ENCODE measurements around the gene TMA16.
A peak's percentile ranks its signal among the peaks of the same experiment; 100 is the strongest.

TMA16 gene

DNA sequence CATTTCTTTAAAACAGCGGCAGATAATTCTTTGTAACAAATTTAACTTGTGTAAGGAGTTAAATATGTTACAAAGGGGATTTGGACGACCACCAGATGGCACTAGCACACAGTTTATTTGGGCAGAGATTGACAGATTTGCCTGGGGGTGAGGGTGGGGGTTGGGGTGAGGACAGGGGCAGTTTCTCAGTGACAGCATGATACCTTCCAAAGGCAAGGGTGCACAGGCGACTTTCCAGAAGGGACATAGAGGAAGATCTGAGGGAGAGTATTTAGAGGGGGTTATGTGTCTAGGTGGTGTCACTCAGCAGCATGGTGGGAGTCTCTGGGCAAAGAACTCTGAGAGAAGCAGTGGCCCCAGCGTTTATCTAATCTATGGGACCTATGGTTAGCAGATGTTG lies 9.6 kb upstream of the TMA16 start:
- Histone ChIP-seq H3K4ac (ENCODE audit: low read length) (no peak overlapping the region), H3K4me2 (ENCODE audit: insufficient read depth, low read length, poor library complexity, severe bottlenecking) (no peak overlapping the region), H3K18ac (ENCODE audit: low read length) (no peak overlapping the region), H3K4me1 (ENCODE audit: control insufficient read depth in 2 of 2, insufficient read depth in 1 of 2, low read depth in 1 of 2, low read length in 2 of 2) (no peaks in the 10 kb centered on the region), H3K36me3 (replicated peaks in 1 of 2; ENCODE audit: control insufficient read depth in 2 of 2, insufficient read depth in 2 of 2, low read length in 2 of 2) (no peaks in the 10 kb centered on the region), H4K91ac (ENCODE audit: low read depth, low read length, poor library complexity) (no peak overlapping the region), H3K27me3 (ENCODE audit: control insufficient read depth in 3 of 3, insufficient read depth in 3 of 3, low read depth in 1 of 3, low read length in 3 of 3) (peaks cover 0 to 15% (median 0%) of the 10 kb centered on the region in 3 experiments), H3K79me1 (ENCODE audit: low read depth, low read length) (no peaks in the 10 kb centered on the region), H4K8ac (ENCODE audit: low read depth, low read length) (no peak overlapping the region), H3K9ac (ENCODE audit: low read depth, low read length, poor library complexity) (no peak overlapping the region), H3K23ac (ENCODE audit: low read depth, low read length, poor library complexity) (no peak overlapping the region), H3K9me3 (replicated peaks in 1 of 2; ENCODE audit: control insufficient read depth in 2 of 2, insufficient read depth in 1 of 2, low read depth in 1 of 2, low read length in 2 of 2) (no peaks in the 10 kb centered on the region), H2AFZ (ENCODE audit: low read length) (peak overlapping the region; percentile 45), H2AK5ac (ENCODE audit: low read depth, low read length) (no peak overlapping the region), H2BK12ac (ENCODE audit: low read length) (no peak overlapping the region), H2BK5ac (ENCODE audit: low read length) (no peak overlapping the region), H3K27ac (replicated peaks; ENCODE audit: low read length) (no peak overlapping the region), H3K14ac (ENCODE audit: low read length) (no peak overlapping the region), H2BK120ac (ENCODE audit: low read depth, low read length) (no peak overlapping the region), H2BK15ac (ENCODE audit: low read length) (no peak overlapping the region), H3K4me3 (ENCODE audit: low read length in 2 of 2) (no peak overlapping the region)
- WGBS, 2 donors (ENCODE audit: extremely low coverage in 2 of 2, insufficient read length in 2 of 2, insufficient replicate concordance in 1 of 2), result no CpG with 5 or more reads among the region's 4 CpGs
- peak; percentile 57 for DNase-seq (ENCODE audit: low spot score)

DNA sequence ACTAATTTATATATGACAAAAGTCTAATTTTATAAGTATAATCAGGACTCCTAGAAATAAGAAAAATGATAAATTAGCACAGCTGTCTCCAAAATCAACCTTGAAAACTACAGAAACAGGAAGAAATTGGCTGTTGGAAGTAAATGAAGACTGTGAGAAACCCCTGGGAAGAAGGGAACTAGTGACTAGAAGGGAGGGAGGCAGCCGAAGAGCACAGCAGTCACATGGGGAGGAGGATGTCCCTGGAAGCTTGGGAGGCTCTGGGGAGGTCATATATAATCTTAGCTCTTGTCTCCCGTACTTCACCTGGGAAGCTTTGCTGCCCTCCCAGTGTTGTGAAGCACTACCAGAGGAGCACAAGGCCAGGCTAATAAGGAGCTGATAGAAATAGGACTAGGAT lies 8.9 kb upstream of the TMA16 start:
- no peak overlapping the region for H3K14ac ChIP-seq (ENCODE audit: low read length)
- H3K36me3 ChIP-seq (replicated peaks in 1 of 2; ENCODE audit: control insufficient read depth in 2 of 2, insufficient read depth in 2 of 2, low read length in 2 of 2), result no peaks in the 10 kb centered on the region
- H2BK12ac ChIP-seq (ENCODE audit: low read length), result peak overlapping the region; percentile 41
- H3K4me3 ChIP-seq (ENCODE audit: low read length in 2 of 2), result no peak overlapping the region
- no peak for DNase-seq (ENCODE audit: low spot score)
- WGBS, 2 donors (ENCODE audit: extremely low coverage in 2 of 2, insufficient read length in 2 of 2, insufficient replicate concordance in 1 of 2), result no CpG with 5 or more reads among the region's 2 CpGs
- no peaks in the 10 kb centered on the region for H3K4me1 ChIP-seq (ENCODE audit: control insufficient read depth in 2 of 2, insufficient read depth in 1 of 2, low read depth in 1 of 2, low read length in 2 of 2)
- peaks cover 0 to 15% (median 0%) of the 10 kb centered on the region in 3 experiments for H3K27me3 ChIP-seq (ENCODE audit: control insufficient read depth in 3 of 3, insufficient read depth in 3 of 3, low read depth in 1 of 3, low read length in 3 of 3)
- no peak overlapping the region for H3K9ac ChIP-seq (ENCODE audit: low read depth, low read length, poor library complexity)
- H3K27ac ChIP-seq (replicated peaks; ENCODE audit: low read length), result no peak overlapping the region
- no peak overlapping the region for H3K4me2 ChIP-seq (ENCODE audit: insufficient read depth, low read length, poor library complexity, severe bottlenecking)
- no peak overlapping the region for H2AK5ac ChIP-seq (ENCODE audit: low read depth, low read length)
- no peak overlapping the region for H2BK5ac ChIP-seq (ENCODE audit: low read length)
- no peak overlapping the region for H3K4ac ChIP-seq (ENCODE audit: low read length)
- H2BK15ac ChIP-seq (ENCODE audit: low read length), result no peak overlapping the region
- peak overlapping the region; percentile 53 for H2AFZ ChIP-seq (ENCODE audit: low read length)
- no peak overlapping the region for H4K8ac ChIP-seq (ENCODE audit: low read depth, low read length)
- H3K9me3 ChIP-seq (replicated peaks in 1 of 2; ENCODE audit: control insufficient read depth in 2 of 2, insufficient read depth in 1 of 2, low read depth in 1 of 2, low read length in 2 of 2), result no peaks in the 10 kb centered on the region
- no peaks in the 10 kb centered on the region for H3K79me1 ChIP-seq (ENCODE audit: low read depth, low read length)
- no peak overlapping the region for H3K23ac ChIP-seq (ENCODE audit: low read depth, low read length, poor library complexity)
- H2BK120ac ChIP-seq (ENCODE audit: low read depth, low read length), result no peak overlapping the region
- no peak overlapping the region for H4K91ac ChIP-seq (ENCODE audit: low read depth, low read length, poor library complexity)
- H3K18ac ChIP-seq (ENCODE audit: low read length), result no peak overlapping the region

DNA sequence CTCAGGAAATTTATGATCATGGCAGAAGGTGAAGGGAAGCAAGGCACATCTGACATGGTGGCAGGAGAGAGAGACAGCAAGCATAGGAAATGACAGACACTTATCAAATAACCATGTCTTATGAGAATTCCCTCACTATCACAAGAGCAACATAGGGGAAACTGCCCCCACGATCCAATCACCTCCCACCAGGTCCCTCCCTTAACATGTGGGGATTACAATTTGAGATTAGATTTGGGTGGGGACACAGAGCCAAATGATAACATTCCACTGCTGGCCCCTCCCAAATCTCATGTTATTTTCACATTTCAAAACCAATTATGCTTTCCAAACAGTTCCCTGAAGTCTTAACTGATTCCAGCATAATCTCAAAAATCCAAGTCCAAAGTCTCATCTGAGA lies 8.2 kb upstream of the TMA16 start:
- WGBS, 2 donors (ENCODE audit: extremely low coverage in 2 of 2, insufficient read length in 2 of 2, insufficient replicate concordance in 1 of 2), result no CpG with 5 or more reads among the region's 1 CpG

DNA sequence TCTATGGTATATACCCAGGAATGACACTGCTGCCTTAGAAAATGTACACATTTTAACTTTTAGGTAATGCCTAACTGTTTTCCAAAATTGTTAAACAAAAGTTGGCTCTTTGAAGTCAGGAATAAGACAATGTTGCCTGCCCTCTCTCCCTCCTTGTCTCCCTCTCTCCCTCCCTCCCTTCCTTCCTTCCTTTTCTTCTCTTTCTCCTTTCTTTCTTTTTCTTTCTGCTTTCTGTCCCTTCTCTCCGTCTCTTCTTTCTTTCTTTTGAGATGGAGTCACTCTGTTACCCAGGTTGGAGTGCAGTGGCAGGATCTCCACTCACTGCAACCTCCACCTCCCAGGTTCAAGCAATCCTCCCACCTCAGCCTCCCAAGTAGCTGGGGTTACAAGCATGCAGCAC lies 4.6 kb upstream of the TMA16 start:
- no peak overlapping the region for H3K9ac ChIP-seq (ENCODE audit: low read depth, low read length, poor library complexity)
- no peaks in the 10 kb centered on the region for H3K4me1 ChIP-seq (ENCODE audit: control insufficient read depth in 2 of 2, insufficient read depth in 1 of 2, low read depth in 1 of 2, low read length in 2 of 2)
- no peak for DNase-seq (ENCODE audit: low spot score)
- no peak overlapping the region for H3K18ac ChIP-seq (ENCODE audit: low read length)
- no peak overlapping the region for H3K4ac ChIP-seq (ENCODE audit: low read length)
- H2AFZ ChIP-seq (ENCODE audit: low read length), result no peak overlapping the region
- no peak overlapping the region for H2BK12ac ChIP-seq (ENCODE audit: low read length)
- no peak overlapping the region for H2BK5ac ChIP-seq (ENCODE audit: low read length)
- no peaks in the 10 kb centered on the region for H3K36me3 ChIP-seq (replicated peaks in 1 of 2; ENCODE audit: control insufficient read depth in 2 of 2, insufficient read depth in 2 of 2, low read length in 2 of 2)
- H2AK5ac ChIP-seq (ENCODE audit: low read depth, low read length), result no peak overlapping the region
- no peak overlapping the region for H2BK120ac ChIP-seq (ENCODE audit: low read depth, low read length)
- H4K91ac ChIP-seq (ENCODE audit: low read depth, low read length, poor library complexity), result no peak overlapping the region
- H3K27me3 ChIP-seq (ENCODE audit: control insufficient read depth in 3 of 3, insufficient read depth in 3 of 3, low read depth in 1 of 3, low read length in 3 of 3), result no peaks in the 10 kb centered on the region
- no CpG with 5 or more reads among the region's 1 CpG for WGBS, 2 donors (ENCODE audit: extremely low coverage in 2 of 2, insufficient read length in 2 of 2, insufficient replicate concordance in 1 of 2)
- no peak overlapping the region for H3K4me2 ChIP-seq (ENCODE audit: insufficient read depth, low read length, poor library complexity, severe bottlenecking)
- no peak overlapping the region for H2BK15ac ChIP-seq (ENCODE audit: low read length)
- H3K27ac ChIP-seq (replicated peaks; ENCODE audit: low read length), result no peak overlapping the region
- no peak overlapping the region for H3K4me3 ChIP-seq (ENCODE audit: low read length in 2 of 2)
- H3K14ac ChIP-seq (ENCODE audit: low read length), result no peak overlapping the region
- H3K9me3 ChIP-seq (replicated peaks in 1 of 2; ENCODE audit: control insufficient read depth in 2 of 2, insufficient read depth in 1 of 2, low read depth in 1 of 2, low read length in 2 of 2), result peaks cover 0 to 3% of the 10 kb centered on the region in 2 donors
- no peak overlapping the region for H4K8ac ChIP-seq (ENCODE audit: low read depth, low read length)
- H3K79me1 ChIP-seq (ENCODE audit: low read depth, low read length), result no peaks in the 10 kb centered on the region
- no peak overlapping the region for H3K23ac ChIP-seq (ENCODE audit: low read depth, low read length, poor library complexity)

More for the DNA sequence above, 8.2 kb upstream of the TMA16 start:
- no peak overlapping the region for H4K91ac ChIP-seq (ENCODE audit: low read depth, low read length, poor library complexity)
- no peaks in the 10 kb centered on the region for H3K36me3 ChIP-seq (replicated peaks in 1 of 2; ENCODE audit: control insufficient read depth in 2 of 2, insufficient read depth in 2 of 2, low read length in 2 of 2)
- no peak overlapping the region for H2BK15ac ChIP-seq (ENCODE audit: low read length)
- H2BK5ac ChIP-seq (ENCODE audit: low read length), result no peak overlapping the region
- no peak overlapping the region for H2AK5ac ChIP-seq (ENCODE audit: low read depth, low read length)
- no peak overlapping the region for H3K9ac ChIP-seq (ENCODE audit: low read depth, low read length, poor library complexity)
- H3K18ac ChIP-seq (ENCODE audit: low read length), result no peak overlapping the region
- H2BK120ac ChIP-seq (ENCODE audit: low read depth, low read length), result no peak overlapping the region
- no peak overlapping the region for H3K4me2 ChIP-seq (ENCODE audit: insufficient read depth, low read length, poor library complexity, severe bottlenecking)
- no peaks in the 10 kb centered on the region for H3K9me3 ChIP-seq (replicated peaks in 1 of 2; ENCODE audit: control insufficient read depth in 2 of 2, insufficient read depth in 1 of 2, low read depth in 1 of 2, low read length in 2 of 2)
- H4K8ac ChIP-seq (ENCODE audit: low read depth, low read length), result no peak overlapping the region
- H3K4me1 ChIP-seq (ENCODE audit: control insufficient read depth in 2 of 2, insufficient read depth in 1 of 2, low read depth in 1 of 2, low read length in 2 of 2), result no peaks in the 10 kb centered on the region
- H2BK12ac ChIP-seq (ENCODE audit: low read length), result no peak overlapping the region
- H3K27me3 ChIP-seq (ENCODE audit: control insufficient read depth in 3 of 3, insufficient read depth in 3 of 3, low read depth in 1 of 3, low read length in 3 of 3), result peaks cover 0 to 10% (median 0%) of the 10 kb centered on the region in 3 experiments
- H3K79me1 ChIP-seq (ENCODE audit: low read depth, low read length), result no peaks in the 10 kb centered on the region
- no peak overlapping the region for H3K23ac ChIP-seq (ENCODE audit: low read depth, low read length, poor library complexity)
- H3K4ac ChIP-seq (ENCODE audit: low read length), result no peak overlapping the region
- DNase-seq (ENCODE audit: low spot score), result no peak
- H3K14ac ChIP-seq (ENCODE audit: low read length), result no peak overlapping the region
- H2AFZ ChIP-seq (ENCODE audit: low read length), result no peak overlapping the region
- H3K27ac ChIP-seq (replicated peaks; ENCODE audit: low read length), result no peak overlapping the region
- no peak overlapping the region for H3K4me3 ChIP-seq (ENCODE audit: low read length in 2 of 2)

All from neuronal stem cell (in vitro differentiated cells).